ENCODE results near the gene TMEM86A. TPM values are rescaled to one million over a fixed set of nuclear protein-coding genes. Genes with fewer than 3 reads are reported as not detected.

TMEM86A gene
- total and polyA plus RNA-seq, 7 donors, result 0.76 to 3.9 (median 2.4) TPM

GRCh38 chr11:18720808-18721560 lies 22.4 kb downstream of the TMEM86A start:
- DNase-seq, result peak; percentile 81 to 85
- Histone ChIP-seq H3K4me1 (no peaks in the 10 kb centered on the region), H3K36me3 (ENCODE audit: insufficient read depth in 1 of 2, low read depth in 1 of 2) (no peaks in the 10 kb centered on the region), H3K27me3 (ENCODE audit: insufficient read depth in 3 of 3, low read length in 2 of 3) (no peaks in the 10 kb centered on the region), H3K4me3 (peak overlapping the region; percentile 69), H3K9me3 (no peaks in the 10 kb centered on the region), H3K27ac (no peak overlapping the region)
- peak; percentile 81 to 95 (median 86) for ATAC-seq
- intact Hi-C loops (cut with DNase I), result no loop called here
- WGBS, 3 donors, result 3 to 5% (median 4%) methylated on average over 41 of the region's 41 CpGs
- no peak for TF ChIP-seq CTCF (IDR thresholded peaks at IDR 0.05)

GRCh38 chr11:18721561-18722292 lies 23.1 kb downstream of the TMEM86A start:
- Histone ChIP-seq H3K4me1 (no peaks in the 10 kb centered on the region), H3K9me3 (no peaks in the 10 kb centered on the region), H3K27ac (no peak overlapping the region), H3K27me3 (ENCODE audit: insufficient read depth in 3 of 3, low read length in 2 of 3) (no peaks in the 10 kb centered on the region), H3K36me3 (ENCODE audit: insufficient read depth in 1 of 2, low read depth in 1 of 2) (no peaks in the 10 kb centered on the region), H3K4me3 (peak overlapping the region; percentile 69)
- intact Hi-C loops (cut with DNase I), result no loop called here
- peak in 1 of 2 donors; percentile 57 for DNase-seq
- TF ChIP-seq CTCF (IDR thresholded peaks at IDR 0.05), result peak; percentile 76
- 4 to 7% (median 6%) methylated on average over 36 of the region's 36 CpGs for WGBS, 3 donors
- ATAC-seq, result peak; percentile 48 to 86 (median 70)

- no peaks in the 10 kb centered on the region for H3K36me3 ChIP-seq (ENCODE audit: insufficient read depth in 1 of 2, low read depth in 1 of 2)
- 73 to 89% (median 85%) methylated on average over 1 of the region's 1 CpG for WGBS, 3 donors
- no peak for TF ChIP-seq CTCF (IDR thresholded peaks at IDR 0.05)
- peak overlapping the region; percentile 69 for H3K4me3 ChIP-seq
- intact Hi-C loops (cut with DNase I), result no loop called here
- DNase-seq (no peak), ATAC-seq (no peak)
- H3K4me1 ChIP-seq, result no peaks in the 10 kb centered on the region
- no peaks in the 10 kb centered on the region for H3K9me3 ChIP-seq
- H3K27ac ChIP-seq, result no peak overlapping the region
- H3K27me3 ChIP-seq (ENCODE audit: insufficient read depth in 3 of 3, low read length in 2 of 3), result no peaks in the 10 kb centered on the region
These were observed 23.7 kb downstream of the TMEM86A start for GRCh38 chr11:18722293-18722637.

GRCh38 chr11:18723991-18724390 lies 25.4 kb downstream of the TMEM86A start:
- Histone ChIP-seq H3K4me1 (no peaks in the 10 kb centered on the region), H3K4me3 (no peak overlapping the region), H3K27ac (no peak overlapping the region), H3K27me3 (ENCODE audit: insufficient read depth in 3 of 3, low read length in 2 of 3) (no peaks in the 10 kb centered on the region), H3K9me3 (no peaks in the 10 kb centered on the region), H3K36me3 (ENCODE audit: insufficient read depth in 1 of 2, low read depth in 1 of 2) (no peaks in the 10 kb centered on the region)
- intact Hi-C loops (cut with DNase I), result no loop called here
- 47 to 49% (median 49%) methylated on average over 7 of the region's 7 CpGs for WGBS, 3 donors
- no peak for TF ChIP-seq CTCF (IDR thresholded peaks at IDR 0.05)
- no peak for ATAC-seq
- DNase-seq, result peak in 1 of 2 donors; percentile 23

Data from psoas muscle (tissue), 8 donors.